Measurements from ENCODE around the gene NDST4.

- TF ChIP-seq CTCF (IDR thresholded peaks at IDR 0.05; ENCODE audit: insufficient read depth, low read length) (no peak), REST (IDR thresholded peaks at IDR 0.05; ENCODE audit: insufficient replicate concordance, low read depth) (no peak), POLR2AphosphoS5 (IDR thresholded peaks at IDR 0.05; ENCODE audit: low read depth) (no peak)
Observed at GRCh38 chr4:115128037-115128436, 14.6 kb upstream of the NDST4 start.
